Measurements from ENCODE around the gene CNGB1. TPM values are rescaled to one million over a fixed set of nuclear protein-coding genes. Genes with fewer than 3 reads are reported as not detected.

CNGB1 gene
- total RNA-seq, 1 donor: not detected

DNA sequence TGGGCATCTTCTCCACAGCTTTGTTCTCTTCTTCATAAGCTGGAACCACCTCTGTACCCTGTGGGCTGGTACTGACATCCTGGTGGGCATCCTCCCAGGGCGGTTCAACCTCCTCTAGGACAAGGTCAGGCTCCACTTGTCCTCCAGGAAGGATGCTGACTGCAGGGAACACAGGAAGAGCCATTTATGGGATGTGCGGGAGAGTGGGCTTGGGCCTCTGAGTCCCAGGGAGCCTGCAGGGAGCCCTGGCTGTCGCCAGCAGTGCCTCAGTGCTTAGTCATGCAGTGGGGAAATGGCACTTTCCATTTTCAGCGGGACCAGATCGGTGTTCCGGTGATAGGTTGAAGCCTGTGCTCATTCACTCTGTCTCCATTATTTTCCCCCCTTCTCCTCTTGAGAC is 20.5 kb downstream of the CNGB1 start:
- TF ChIP-seq, protein P1, sequence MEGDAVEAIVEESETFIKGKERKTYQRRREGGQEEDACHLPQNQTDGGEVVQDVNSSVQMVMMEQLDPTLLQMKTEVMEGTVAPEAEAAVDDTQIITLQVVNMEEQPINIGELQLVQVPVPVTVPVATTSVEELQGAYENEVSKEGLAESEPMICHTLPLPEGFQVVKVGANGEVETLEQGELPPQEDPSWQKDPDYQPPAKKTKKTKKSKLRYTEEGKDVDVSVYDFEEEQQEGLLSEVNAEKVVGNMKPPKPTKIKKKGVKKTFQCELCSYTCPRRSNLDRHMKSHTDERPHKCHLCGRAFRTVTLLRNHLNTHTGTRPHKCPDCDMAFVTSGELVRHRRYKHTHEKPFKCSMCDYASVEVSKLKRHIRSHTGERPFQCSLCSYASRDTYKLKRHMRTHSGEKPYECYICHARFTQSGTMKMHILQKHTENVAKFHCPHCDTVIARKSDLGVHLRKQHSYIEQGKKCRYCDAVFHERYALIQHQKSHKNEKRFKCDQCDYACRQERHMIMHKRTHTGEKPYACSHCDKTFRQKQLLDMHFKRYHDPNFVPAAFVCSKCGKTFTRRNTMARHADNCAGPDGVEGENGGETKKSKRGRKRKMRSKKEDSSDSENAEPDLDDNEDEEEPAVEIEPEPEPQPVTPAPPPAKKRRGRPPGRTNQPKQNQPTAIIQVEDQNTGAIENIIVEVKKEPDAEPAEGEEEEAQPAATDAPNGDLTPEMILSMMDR (IDR thresholded peaks at IDR 0.05; ENCODE audit: insufficient read depth, low read depth, low read length): no peak
- no peak for DNase-seq (ENCODE audit: low read depth)
- H3K4me3 ChIP-seq (ENCODE audit: low read depth, low read length): no peak overlapping the region

DNA sequence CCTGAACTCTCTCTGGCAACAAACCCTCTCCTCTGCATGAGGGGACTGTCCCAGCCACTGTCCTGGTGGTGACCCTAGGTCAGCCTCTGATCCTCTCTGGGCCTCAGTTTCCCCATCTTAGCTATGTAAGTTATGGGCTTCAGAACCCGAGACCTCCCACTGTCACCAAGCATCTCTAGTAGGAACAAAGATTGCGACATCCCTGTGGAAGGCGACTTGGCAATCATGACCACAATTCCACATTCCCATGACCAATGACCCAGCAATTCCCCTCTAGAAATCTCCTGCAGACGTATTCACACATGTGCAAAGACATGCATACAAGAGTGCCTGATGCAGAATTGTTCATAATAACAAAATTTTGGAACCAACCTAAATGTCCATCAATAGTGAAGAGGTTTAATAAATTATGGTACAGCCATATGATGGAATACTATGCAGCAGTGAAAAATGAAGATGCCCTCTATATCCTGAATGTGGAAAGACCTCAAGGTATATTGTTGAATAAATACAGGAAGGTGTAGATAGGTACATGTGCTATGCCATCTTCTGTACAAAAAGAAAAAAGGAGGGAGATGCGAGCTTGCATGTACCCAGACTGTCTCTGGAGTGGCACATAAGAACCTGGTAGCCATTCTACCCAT is 21.2 kb downstream of the CNGB1 start:
- TF ChIP-seq, protein P1 (IDR thresholded peaks at IDR 0.05; ENCODE audit: insufficient read depth, low read depth, low read length): no peak
- no peak overlapping the region for H3K4me3 ChIP-seq (ENCODE audit: low read depth, low read length)
- no peak for DNase-seq (ENCODE audit: low read depth)

DNA sequence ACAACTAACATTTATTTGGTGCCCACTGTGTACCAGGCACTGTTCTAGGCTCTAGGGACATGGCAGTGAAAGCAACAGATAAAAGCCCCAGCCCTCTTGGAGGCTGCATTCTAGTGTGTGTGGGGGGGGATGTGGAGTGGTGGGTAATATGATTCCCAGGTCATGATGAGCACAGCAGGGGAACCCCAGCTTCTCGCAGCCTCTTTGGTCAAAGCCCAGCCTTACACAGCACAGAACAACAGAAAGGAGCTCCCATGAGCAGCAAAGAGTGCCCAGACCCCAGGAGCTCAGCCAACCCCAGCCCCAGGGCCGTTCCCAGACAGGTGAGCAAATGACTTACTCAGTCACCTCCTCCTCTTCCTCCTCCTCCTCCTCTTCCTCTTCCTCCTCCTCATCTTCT is 21.9 kb downstream of the CNGB1 start:
- TF ChIP-seq, protein P1 (IDR thresholded peaks at IDR 0.05; ENCODE audit: insufficient read depth, low read depth, low read length): no peak
- no peak overlapping the region for H3K4me3 ChIP-seq (ENCODE audit: low read depth, low read length)
- DNase-seq (ENCODE audit: low read depth): no peak

DNA sequence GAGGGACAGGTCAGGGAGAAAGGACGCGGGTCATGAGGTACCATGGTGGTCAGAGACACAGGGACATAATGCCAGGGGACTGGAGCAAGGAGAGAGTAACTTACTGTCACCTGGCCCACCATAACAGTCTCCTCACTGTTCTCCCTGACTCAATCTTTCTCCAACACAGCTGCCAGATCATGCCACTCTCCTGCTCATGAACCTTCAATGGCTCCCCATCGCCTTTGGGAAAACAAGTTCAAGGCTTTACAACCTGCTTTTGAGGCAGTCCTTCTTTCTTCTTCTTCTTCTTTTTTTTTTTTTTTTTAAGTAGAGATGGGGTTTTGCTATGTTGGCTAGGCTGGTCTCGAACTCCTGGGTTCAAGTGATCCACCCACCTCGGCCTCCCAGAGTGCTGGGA is 22.9 kb downstream of the CNGB1 start:
- H3K4me3 ChIP-seq (ENCODE audit: low read depth, low read length): no peak overlapping the region
- TF ChIP-seq, protein P1 (IDR thresholded peaks at IDR 0.05; ENCODE audit: insufficient read depth, low read depth, low read length): no peak
- no peak for DNase-seq (ENCODE audit: low read depth)

DNA sequence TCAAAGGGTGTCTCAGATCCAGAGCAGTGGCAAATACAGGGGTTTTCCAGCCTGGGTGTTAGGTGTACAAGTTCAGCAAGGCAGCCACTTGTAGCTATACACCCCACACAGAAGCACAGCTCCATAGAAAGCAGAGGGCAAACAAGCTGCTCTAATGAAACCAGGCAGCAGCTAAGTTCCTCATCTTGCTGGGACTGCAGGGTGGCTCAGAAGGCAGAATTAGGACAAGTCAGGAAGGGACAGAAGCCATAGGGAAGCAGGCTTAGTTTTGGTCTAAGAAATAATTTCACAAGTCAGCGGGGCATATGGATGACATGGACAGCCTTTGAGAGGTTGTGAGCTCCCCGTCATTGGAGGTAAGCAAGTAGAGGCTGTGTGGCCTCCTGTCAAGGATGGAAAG is 23.7 kb downstream of the CNGB1 start:
- no peak for DNase-seq (ENCODE audit: low read depth)
- no peak overlapping the region for H3K4me3 ChIP-seq (ENCODE audit: low read depth, low read length)
- TF ChIP-seq, protein P1 (IDR thresholded peaks at IDR 0.05; ENCODE audit: insufficient read depth, low read depth, low read length): no peak

DNA sequence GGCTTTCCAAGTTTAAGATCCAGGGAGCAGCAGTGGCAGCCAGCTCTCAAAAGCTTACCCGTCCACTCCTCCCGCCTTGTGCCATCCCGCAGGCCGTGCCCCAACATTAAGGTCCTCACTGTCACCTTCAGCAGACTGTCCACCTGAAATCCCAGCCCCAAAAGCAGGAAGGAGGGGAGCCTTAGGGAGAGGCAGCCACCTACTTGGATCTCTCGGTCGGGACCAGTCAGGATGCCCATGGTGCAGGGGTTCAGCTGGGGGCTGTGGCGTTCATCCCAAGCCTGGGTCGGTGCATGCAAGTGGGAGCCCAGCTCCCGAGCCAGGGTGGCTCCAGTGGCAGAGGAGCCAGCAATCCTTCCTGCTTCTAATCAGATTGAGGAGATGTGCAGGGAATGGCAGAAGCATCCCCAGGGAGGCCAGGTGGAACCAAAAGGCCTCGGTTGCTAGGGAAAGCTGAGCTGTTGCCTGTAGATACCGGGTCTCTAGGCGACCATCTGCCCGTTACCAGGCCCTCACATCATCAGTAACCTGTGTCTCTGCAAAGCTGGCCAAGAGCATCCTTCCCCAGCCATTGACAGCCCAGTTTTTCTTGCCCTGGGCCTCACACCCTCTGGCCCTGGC is 24.6 kb downstream of the CNGB1 start:
- no peak overlapping the region for H3K4me3 ChIP-seq (ENCODE audit: low read depth, low read length)
- TF ChIP-seq, protein P1 (IDR thresholded peaks at IDR 0.05; ENCODE audit: insufficient read depth, low read depth, low read length): no peak
- no peak for DNase-seq (ENCODE audit: low read depth)
